GM23338 (cell line): ENCODE measurements around the gene AGPAT3.

Experiments used
- EZH2 ChIP-seq: fragments of 200-600 bp; sonication (generic); IDR thresholded peaks from one replicate; pipeline ENCODE4 v1.8.0; 2017; ENCODE audit warnings: antibody characterized with exemption, mild to moderate bottlenecking, low read depth; ENCODE audit not compliant: unreplicated experiment
- EZH2phosphoT487 ChIP-seq: fragments of 200-600 bp; sonication (generic); IDR thresholded peaks from one replicate; pipeline ENCODE4 v1.8.1; 2018; ENCODE audit warnings: antibody characterized with exemption; ENCODE audit not compliant: unreplicated experiment
- JUNB ChIP-seq: IDR thresholded peaks from one replicate; pipeline ENCODE4 v1.6.1; 2016; ENCODE audit warnings: antibody characterized with exemption; ENCODE audit not compliant: unreplicated experiment
- POLR2AphosphoS5 ChIP-seq: IDR thresholded peaks from 2 replicates; pipeline ENCODE4 v1.6.1; 2016; ENCODE audit warnings: antibody characterized with exemption, low read depth
- REST ChIP-seq: IDR thresholded peaks from one replicate; pipeline ENCODE4 v1.6.1; 2018; ENCODE audit warnings: antibody characterized with exemption; ENCODE audit not compliant: unreplicated experiment
- ZNF331 ChIP-seq: fragments of 250-450 bp; sonication (Bioruptor Pico); IDR thresholded peaks from 2 replicates; pipeline ENCODE4 v1.5.0; 2020; ENCODE audit warnings: low read depth, mild to moderate bottlenecking, moderate library complexity
- TF ChIP-seq, protein P1 (sequence below), 2 experiments: fragments of 200-600 bp in 1 of 2; sonication (generic) in 1 of 2; conservative IDR thresholded peaks; 2 replicates each; pipeline versions ENCODE4 v1.5.1 to v1.6.1; 2016 to 2017; ENCODE audit warnings: antibody characterized with exemption in 2 of 2, low read depth in 2 of 2, mild to moderate bottlenecking in 2 of 2, moderate library complexity in 1 of 2

- TF ChIP-seq, protein P1, sequence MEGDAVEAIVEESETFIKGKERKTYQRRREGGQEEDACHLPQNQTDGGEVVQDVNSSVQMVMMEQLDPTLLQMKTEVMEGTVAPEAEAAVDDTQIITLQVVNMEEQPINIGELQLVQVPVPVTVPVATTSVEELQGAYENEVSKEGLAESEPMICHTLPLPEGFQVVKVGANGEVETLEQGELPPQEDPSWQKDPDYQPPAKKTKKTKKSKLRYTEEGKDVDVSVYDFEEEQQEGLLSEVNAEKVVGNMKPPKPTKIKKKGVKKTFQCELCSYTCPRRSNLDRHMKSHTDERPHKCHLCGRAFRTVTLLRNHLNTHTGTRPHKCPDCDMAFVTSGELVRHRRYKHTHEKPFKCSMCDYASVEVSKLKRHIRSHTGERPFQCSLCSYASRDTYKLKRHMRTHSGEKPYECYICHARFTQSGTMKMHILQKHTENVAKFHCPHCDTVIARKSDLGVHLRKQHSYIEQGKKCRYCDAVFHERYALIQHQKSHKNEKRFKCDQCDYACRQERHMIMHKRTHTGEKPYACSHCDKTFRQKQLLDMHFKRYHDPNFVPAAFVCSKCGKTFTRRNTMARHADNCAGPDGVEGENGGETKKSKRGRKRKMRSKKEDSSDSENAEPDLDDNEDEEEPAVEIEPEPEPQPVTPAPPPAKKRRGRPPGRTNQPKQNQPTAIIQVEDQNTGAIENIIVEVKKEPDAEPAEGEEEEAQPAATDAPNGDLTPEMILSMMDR (conservative IDR thresholded peaks at IDR 0.05; ENCODE audit: low read depth in 2 of 2): no peak
- TF ChIP-seq EZH2: no peak
- no peak for TF ChIP-seq ZNF331 (CRISPR knock-in tag)
- TF ChIP-seq POLR2AphosphoS5: no peak
- TF ChIP-seq EZH2phosphoT487: no peak
- TF ChIP-seq REST: no peak
- TF ChIP-seq JUNB: no peak
Observed at GRCh38 chr21:43907751-43908150, 42.7 kb downstream of the AGPAT3 start.
